A549 (cell line): ENCODE data around the gene COL19A1. TPM values are rescaled to one million over a fixed set of nuclear protein-coding genes. Genes with fewer than 3 reads are reported as not detected.

Source experiments
- ATAC-seq, 2 experiments: fragments of 200-7000 bp in 1 of 2; fragments of >200 bp in 1 of 2; cut with Nextera tagmentation in 1 of 2; cut with Tn5 transposase in 1 of 2; 3 replicates each; pipeline versions ENCODE4 v1.8.0 to v1.9.1; 2018 to 2020; ENCODE audit warnings: mild to moderate bottlenecking in 1 of 2, moderate library complexity in 1 of 2
- CTCF ChIA-PET: fragments of 300-600 bp; sonication (Branson Sonifier 250); formaldehyde crosslinking; extraction: SDS; loops from one replicate; lab custom pipeline; 2021; ENCODE audit warnings: antibody characterized with exemption, inconsistent platforms; lab: Yijun Ruan, JAX
- POLR2A ChIA-PET: fragments of 350-600 bp; formaldehyde crosslinking; extraction: SDS; loops from one replicate; lab custom pipeline; 2021; ENCODE audit warnings: antibody characterized with exemption, inconsistent platforms; lab: Yijun Ruan, JAX
- DNase-seq, 2 experiments: peaks; one replicate each; pipeline versions ENCODE4 v3.0.0 to v3.0.0-alpha.2; 2011 to 2016; ENCODE audit warnings: low read depth in 1 of 2, low spot score in 1 of 2
- FAIRE-seq: peaks from 2 replicates; lab custom pipeline; 2011; peaks lifted over from hg19 to GRCh38; lab: Jason Lieb, UNC
- H3K27ac ChIP-seq, 2 experiments: fragments of >200 bp; sonication (Bioruptor Twin); formaldehyde crosslinking; 3 replicates each; pipeline ENCODE4 v1.5.1; 2016 to 2017
- H3K4me1 ChIP-seq: fragments of >200 bp; sonication (Bioruptor Twin); formaldehyde crosslinking; 3 replicates; pipeline ENCODE4 v1.6.1; 2016
- H3K4me2 ChIP-seq: fragments of >200 bp; sonication (Bioruptor Twin); formaldehyde crosslinking; 3 replicates; pipeline ENCODE4 v1.6.1; 2016
- H3K4me3 ChIP-seq: fragments of >200 bp; sonication (Bioruptor Twin); formaldehyde crosslinking; 3 replicates; pipeline ENCODE4 v1.5.1; 2016
- H3K9me3 ChIP-seq: fragments of >200 bp; sonication (Bioruptor Twin); formaldehyde crosslinking; 3 replicates; pipeline ENCODE4 v1.6.1; 2016
- CHD4 ChIP-seq: fragments of 200-600 bp; sonication (generic); IDR thresholded peaks from 2 replicates; pipeline ENCODE4 v1.6.1; 2016; ENCODE audit warnings: antibody characterized with exemption, mild to moderate bottlenecking, borderline replicate concordance
- EHF ChIP-seq: fragments of 250-450 bp; sonication (Bioruptor Pico); IDR thresholded peaks from 2 replicates; pipeline ENCODE4 v1.5.0; 2020; ENCODE audit warnings: mild to moderate bottlenecking
- FOSL2 ChIP-seq, 2 experiments: fragments of 450-650 bp in 1 of 2; fragments of >200 bp in 1 of 2; sonication (Bioruptor Twin) in 1 of 2; formaldehyde crosslinking; IDR thresholded peaks; 2 replicates each; pipeline versions ENCODE4 v1.5.0 to v1.6.1; 2016 to 2020; ENCODE audit warnings: mild to moderate bottlenecking in 1 of 2, moderate library complexity in 1 of 2
- HOXA7 ChIP-seq: fragments of 250-450 bp; sonication (Bioruptor Pico); IDR thresholded peaks from 2 replicates; pipeline ENCODE4 v1.5.0; 2020; ENCODE audit warnings: mild to moderate bottlenecking, moderate library complexity
- JUN ChIP-seq, 2 experiments: fragments of >200 bp; sonication (Bioruptor Twin); formaldehyde crosslinking; IDR thresholded peaks; 2 replicates in 1 of 2; 3 replicates in 1 of 2; pipeline ENCODE4 v1.6.1; 2016 to 2017
- MAFK ChIP-seq: fragments of 450-650 bp; IDR thresholded peaks from 2 replicates; pipeline ENCODE4 v1.6.1; 2014; ENCODE audit not compliant: partially characterized antibody
- POLR2A ChIP-seq: IDR thresholded peaks from 2 replicates; pipeline ENCODE4 v1.6.1; 2012; ENCODE audit warnings: mild to moderate bottlenecking, low read length
- POLR2AphosphoS2 ChIP-seq: conservative IDR thresholded peaks from 2 replicates; pipeline ENCODE4 v1.6.1; 2012; ENCODE audit warnings: low read length, improper control_type of control experiment, inconsistent platforms
- RAD21 ChIP-seq, 2 experiments: fragments of >200 bp in 1 of 2; sonication (Bioruptor Twin) in 1 of 2; formaldehyde crosslinking in 1 of 2; IDR thresholded peaks in 1 of 2; conservative IDR thresholded peaks in 1 of 2; 2 replicates in 1 of 2; 3 replicates in 1 of 2; pipeline ENCODE4 v1.6.1; 2012 to 2018; ENCODE audit warnings: inconsistent platforms in 1 of 2
- TP53 ChIP-seq: fragments of 250-450 bp; sonication (Bioruptor Pico); IDR thresholded peaks from 2 replicates; pipeline ENCODE4 v1.5.0; 2021; ENCODE audit warnings: mild to moderate bottlenecking, moderate library complexity
- ZFP36 ChIP-seq: fragments of 450-650 bp; IDR thresholded peaks from 2 replicates; pipeline ENCODE4 v1.6.1; 2014; ENCODE audit warnings: borderline replicate concordance; ENCODE audit not compliant: partially characterized antibody
- ZNF302 ChIP-seq: fragments of 250-450 bp; sonication (Bioruptor Pico); IDR thresholded peaks from 2 replicates; pipeline ENCODE4 v1.9.0; 2021; ENCODE audit warnings: inconsistent platforms, mild to moderate bottlenecking, moderate library complexity
- WGBS: methylation state at CpG from one replicate; pipeline ENCODE4 v1.1.6; 2017; ENCODE audit errors: missing lambda C conversion rate; 5-methylcytosine and 5-hydroxymethylcytosine counted together
- polyA plus RNA-seq, 4 experiments: library from polyadenylated mRNA; depleted of rRNA in 3 of 4; stranded (reverse); fragments of >200 nt; fragmentation: RNase III in 1 of 4; extraction: RNeasy Plus Mini Kit Qiagen cat#74134 plus additional on column Dnase treatment in 1 of 4; gene quantifications; 2 replicates in 3 of 4; 3 replicates in 1 of 4; pipeline ENCODE4 v1.2.3, GENCODE V29; 2011 to 2017
- TF ChIP-seq, protein P1 (sequence below): fragments of >200 bp; sonication (Bioruptor Twin); formaldehyde crosslinking; IDR thresholded peaks from 3 replicates; pipeline ENCODE4 v1.5.1; 2016
- TF ChIP-seq, protein P2 (sequence below): fragments of 450-650 bp; IDR thresholded peaks from 2 replicates; pipeline ENCODE4 v1.6.1; 2014; ENCODE audit warnings: antibody characterized with exemption
- TF ChIP-seq, protein P3 (sequence below): fragments of 250-450 bp; sonication (Bioruptor Pico); IDR thresholded peaks from 2 replicates; pipeline ENCODE4 v1.5.0; 2021; ENCODE audit warnings: mild to moderate bottlenecking, moderate library complexity, borderline replicate concordance
- TF ChIP-seq, protein P4 (sequence below): IDR thresholded peaks from 2 replicates; pipeline ENCODE4 v1.6.1; 2012; ENCODE audit warnings: low read depth, borderline replicate concordance
- TF ChIP-seq, protein P5 (sequence below): fragments of >200 bp; sonication (Bioruptor Twin); formaldehyde crosslinking; IDR thresholded peaks from 2 replicates; pipeline ENCODE4 v1.6.1; 2016

COL19A1 gene
- polyA plus RNA-seq, 2 of the 4 experiments (the other 2 are of a cell fraction), result not detected

DNA sequence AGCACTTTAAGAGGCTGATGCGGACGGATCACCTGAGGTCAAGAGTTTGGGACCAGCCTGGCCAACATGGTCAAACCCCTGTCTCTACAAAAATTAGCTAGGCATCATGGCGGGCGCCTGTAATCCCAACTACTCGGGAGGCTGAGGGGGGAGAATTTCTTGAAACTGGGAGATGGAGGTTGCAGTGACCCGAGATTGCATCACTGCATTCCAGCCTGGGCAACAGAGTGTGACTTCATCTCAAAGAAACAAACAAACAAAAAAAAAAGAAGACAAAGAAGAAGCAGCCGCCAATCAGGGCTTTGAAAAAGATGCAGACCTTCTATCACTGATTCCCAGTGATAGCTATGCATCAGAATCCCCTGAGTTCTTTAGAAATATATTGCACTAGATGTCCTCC, 379.8 kb downstream of the COL19A1 start (continued):
- TF ChIP-seq, protein P1, sequence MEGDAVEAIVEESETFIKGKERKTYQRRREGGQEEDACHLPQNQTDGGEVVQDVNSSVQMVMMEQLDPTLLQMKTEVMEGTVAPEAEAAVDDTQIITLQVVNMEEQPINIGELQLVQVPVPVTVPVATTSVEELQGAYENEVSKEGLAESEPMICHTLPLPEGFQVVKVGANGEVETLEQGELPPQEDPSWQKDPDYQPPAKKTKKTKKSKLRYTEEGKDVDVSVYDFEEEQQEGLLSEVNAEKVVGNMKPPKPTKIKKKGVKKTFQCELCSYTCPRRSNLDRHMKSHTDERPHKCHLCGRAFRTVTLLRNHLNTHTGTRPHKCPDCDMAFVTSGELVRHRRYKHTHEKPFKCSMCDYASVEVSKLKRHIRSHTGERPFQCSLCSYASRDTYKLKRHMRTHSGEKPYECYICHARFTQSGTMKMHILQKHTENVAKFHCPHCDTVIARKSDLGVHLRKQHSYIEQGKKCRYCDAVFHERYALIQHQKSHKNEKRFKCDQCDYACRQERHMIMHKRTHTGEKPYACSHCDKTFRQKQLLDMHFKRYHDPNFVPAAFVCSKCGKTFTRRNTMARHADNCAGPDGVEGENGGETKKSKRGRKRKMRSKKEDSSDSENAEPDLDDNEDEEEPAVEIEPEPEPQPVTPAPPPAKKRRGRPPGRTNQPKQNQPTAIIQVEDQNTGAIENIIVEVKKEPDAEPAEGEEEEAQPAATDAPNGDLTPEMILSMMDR, result no peak
- TF ChIP-seq ZFP36 (no peak), CHD4 (no peak), TP53 (CRISPR knock-in tag) (no peak), FOSL2 (IDR thresholded peaks at IDR 0.05) (no peak), FOSL2 (CRISPR knock-in tag; IDR thresholded peaks at IDR 0.05) (no peak), MAFK (no peak), ZNF302 (no peak)
- TF ChIP-seq, protein P2, sequence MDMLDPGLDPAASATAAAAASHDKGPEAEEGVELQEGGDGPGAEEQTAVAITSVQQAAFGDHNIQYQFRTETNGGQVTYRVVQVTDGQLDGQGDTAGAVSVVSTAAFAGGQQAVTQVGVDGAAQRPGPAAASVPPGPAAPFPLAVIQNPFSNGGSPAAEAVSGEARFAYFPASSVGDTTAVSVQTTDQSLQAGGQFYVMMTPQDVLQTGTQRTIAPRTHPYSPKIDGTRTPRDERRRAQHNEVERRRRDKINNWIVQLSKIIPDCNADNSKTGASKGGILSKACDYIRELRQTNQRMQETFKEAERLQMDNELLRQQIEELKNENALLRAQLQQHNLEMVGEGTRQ, result no peak
- TF ChIP-seq, protein P3, sequence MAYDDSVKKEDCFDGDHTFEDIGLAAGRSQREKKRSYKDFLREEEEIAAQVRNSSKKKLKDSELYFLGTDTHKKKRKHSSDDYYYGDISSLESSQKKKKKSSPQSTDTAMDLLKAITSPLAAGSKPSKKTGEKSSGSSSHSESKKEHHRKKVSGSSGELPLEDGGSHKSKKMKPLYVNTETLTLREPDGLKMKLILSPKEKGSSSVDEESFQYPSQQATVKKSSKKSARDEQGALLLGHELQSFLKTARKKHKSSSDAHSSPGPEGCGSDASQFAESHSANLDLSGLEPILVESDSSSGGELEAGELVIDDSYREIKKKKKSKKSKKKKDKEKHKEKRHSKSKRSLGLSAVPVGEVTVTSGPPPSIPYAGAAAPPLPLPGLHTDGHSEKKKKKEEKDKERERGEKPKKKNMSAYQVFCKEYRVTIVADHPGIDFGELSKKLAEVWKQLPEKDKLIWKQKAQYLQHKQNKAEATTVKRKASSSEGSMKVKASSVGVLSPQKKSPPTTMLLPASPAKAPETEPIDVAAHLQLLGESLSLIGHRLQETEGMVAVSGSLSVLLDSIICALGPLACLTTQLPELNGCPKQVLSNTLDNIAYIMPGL, result no peak

DNA sequence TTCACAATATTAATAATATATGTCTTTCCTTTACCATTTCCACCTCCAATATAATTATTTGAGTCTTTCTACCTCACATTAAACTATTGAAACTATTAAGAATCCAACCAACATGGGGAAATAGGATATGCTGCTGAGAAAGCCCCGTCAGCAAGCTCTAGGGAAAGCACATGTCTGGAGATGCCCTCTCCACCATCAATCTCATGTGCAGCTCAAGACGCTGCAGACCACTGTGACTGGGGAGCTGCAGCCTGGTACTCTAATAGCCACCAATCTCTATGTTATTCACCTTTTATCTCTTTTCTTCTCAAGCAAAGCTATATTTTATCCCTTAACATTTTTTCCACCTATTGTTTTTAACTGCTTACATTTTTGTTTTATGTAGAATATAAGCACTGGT, 386.2 kb downstream of the COL19A1 start:
- Histone ChIP-seq H3K4me1 (no peaks in the 10 kb centered on the region), H3K27ac (no peak overlapping the region), H3K4me2 (no peak overlapping the region), H3K9me3 (no peaks in the 10 kb centered on the region), H3K4me3 (no peak overlapping the region)
- no peak for TF ChIP-seq POLR2AphosphoS2
- TF ChIP-seq RAD21 (conservative IDR thresholded peaks at IDR 0.05 in 1 of 2, IDR thresholded peaks at IDR 0.05 in 1 of 2), result no peak
- no peak for TF ChIP-seq MAFK
- TF ChIP-seq POLR2A, result no peak
- TF ChIP-seq FOSL2 (IDR thresholded peaks at IDR 0.05), result no peak
- TF ChIP-seq FOSL2 (CRISPR knock-in tag; IDR thresholded peaks at IDR 0.05), result no peak
- TF ChIP-seq, protein P3, result no peak
- TF ChIP-seq, protein P4, sequence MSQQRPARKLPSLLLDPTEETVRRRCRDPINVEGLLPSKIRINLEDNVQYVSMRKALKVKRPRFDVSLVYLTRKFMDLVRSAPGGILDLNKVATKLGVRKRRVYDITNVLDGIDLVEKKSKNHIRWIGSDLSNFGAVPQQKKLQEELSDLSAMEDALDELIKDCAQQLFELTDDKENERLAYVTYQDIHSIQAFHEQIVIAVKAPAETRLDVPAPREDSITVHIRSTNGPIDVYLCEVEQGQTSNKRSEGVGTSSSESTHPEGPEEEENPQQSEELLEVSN, result no peak
- TF ChIP-seq JUN (IDR thresholded peaks at IDR 0.05), result no peak
- TF ChIP-seq EHF (CRISPR knock-in tag), result no peak
- no peak for TF ChIP-seq ZNF302
- TF ChIP-seq, protein P5, sequence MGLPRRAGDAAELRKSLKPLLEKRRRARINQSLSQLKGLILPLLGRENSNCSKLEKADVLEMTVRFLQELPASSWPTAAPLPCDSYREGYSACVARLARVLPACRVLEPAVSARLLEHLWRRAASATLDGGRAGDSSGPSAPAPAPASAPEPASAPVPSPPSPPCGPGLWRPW, result no peak
- no peak for TF ChIP-seq HOXA7 (CRISPR knock-in tag)
- CTCF ChIA-PET, result interaction anchor here (1.0 kb wide), 1 partner anchor 11 kb away, joined by 3 read pairs; no protein-coding TSS in a partner anchor
- POLR2A ChIA-PET, result no interaction called here
- WGBS, result 48% methylated on average over 2 of the region's 2 CpGs
- ATAC-seq (no peak), FAIRE-seq (no peak), DNase-seq (no peak)
